Renal cortex interstitium (tissue), 11 donors: Measurements from ENCODE around the gene PHETA2. TPM values are rescaled to one million over a fixed set of nuclear protein-coding genes. Genes with fewer than 3 reads are reported as not detected.
"Not testable (repeated sequence)": the region's sequence is repeated elsewhere in the genome, so short reads cannot be mapped to it uniquely, and the experiment has no call there.

Experiments
- DNase-seq, 11 donors: peaks; one replicate each; pipeline ENCODE4 v3.0.0-alpha.2; 2013; ENCODE audit warnings: low read depth in 9 of 11, low spot score in 4 of 11; ENCODE audit errors: extremely low read depth in 1 of 11
- polyA plus RNA-seq, 3 donors: library from polyadenylated mRNA; unstranded; fragments of 120-200 nt; gene quantifications; one replicate each; pipeline ENCODE4 v1.2.1, GENCODE V29; 2013; ENCODE audit not compliant: insufficient read length in 3 of 3

PHETA2 gene
- polyA plus RNA-seq, 3 donors: 9.3 to 13.6 (median 9.5) TPM

GRCh38 chr22:42079319-42080251, 5.5 kb downstream of the PHETA2 start, which contains the start of gene SMDT1:
SMDT1 (plus strand) TSS chr22:42079700; CDS start chr22:42079769, 69 bp downstream.
- DNase-seq: peak; percentile 94 to 98 (median 98)

- peak in 5 of 11 donors; percentile 27 to 47 (median 29) for DNase-seq
These were observed 6.2 kb downstream of the PHETA2 start for GRCh38 chr22:42080287-42080686.

GRCh38 chr22:42083119-42083518, 9.1 kb downstream of the PHETA2 start:
- DNase-seq: no peak

- no peak for DNase-seq
These were observed 10.8 kb downstream of the PHETA2 start for GRCh38 chr22:42084874-42085273.

- DNase-seq: no peak
These were observed 12.0 kb downstream of the PHETA2 start for GRCh38 chr22:42086051-42086450.

GRCh38 chr22:42090596-42091454, 16.8 kb downstream of the PHETA2 start, which contains the start of gene NDUFA6:
NDUFA6 (minus strand) TSS chr22:42090772; CDS start chr22:42090744, 28 bp downstream.
- peak; percentile 90 to 99 (median 99) for DNase-seq

- DNase-seq: no peak
These were observed 17.4 kb downstream of the PHETA2 start for GRCh38 chr22:42091455-42091782.

GRCh38 chr22:42101199-42101598, 27.2 kb downstream of the PHETA2 start:
- DNase-seq: no peak

- DNase-seq: not testable (repeated sequence)
These were observed 30.3 kb downstream of the PHETA2 start for GRCh38 chr22:42104332-42104860.

- DNase-seq: no peak
These were observed 34.8 kb downstream of the PHETA2 start for GRCh38 chr22:42108848-42109247.

- no peak for DNase-seq
These were observed 37.8 kb downstream of the PHETA2 start for GRCh38 chr22:42111798-42112197.

- DNase-seq: peak in 1 of 11 donors; percentile 13
These were observed 38.7 kb downstream of the PHETA2 start for GRCh38 chr22:42112793-42113192.

GRCh38 chr22:42114721-42115120, 40.7 kb downstream of the PHETA2 start:
- no peak for DNase-seq

GRCh38 chr22:42115420-42115830, 41.4 kb downstream of the PHETA2 start:
- not testable (repeated sequence) for DNase-seq

GRCh38 chr22:42116848-42117424, 42.9 kb downstream of the PHETA2 start:
- DNase-seq: no peak

- DNase-seq: not testable (repeated sequence)
These were observed 46.4 kb downstream of the PHETA2 start for GRCh38 chr22:42120231-42121021.

GRCh38 chr22:42123529-42123928, 49.5 kb downstream of the PHETA2 start:
- DNase-seq: not testable (repeated sequence)

GRCh38 chr22:42127606-42128005, 53.6 kb downstream of the PHETA2 start:
- DNase-seq: no peak
